NCI-H82 treated with DMSO at 0.1 percent for 48 hours (cell line): ENCODE measurements around the gene ATP4B.
A peak's percentile ranks its signal among the peaks of the same experiment; 100 is the strongest.

ENCODE experiments used
- DNase-seq: peaks from one replicate; lab custom pipeline; 2025; ENCODE audit not compliant: unreplicated experiment; lab: John Stamatoyannopoulos, UW

ATP4B gene

DNA sequence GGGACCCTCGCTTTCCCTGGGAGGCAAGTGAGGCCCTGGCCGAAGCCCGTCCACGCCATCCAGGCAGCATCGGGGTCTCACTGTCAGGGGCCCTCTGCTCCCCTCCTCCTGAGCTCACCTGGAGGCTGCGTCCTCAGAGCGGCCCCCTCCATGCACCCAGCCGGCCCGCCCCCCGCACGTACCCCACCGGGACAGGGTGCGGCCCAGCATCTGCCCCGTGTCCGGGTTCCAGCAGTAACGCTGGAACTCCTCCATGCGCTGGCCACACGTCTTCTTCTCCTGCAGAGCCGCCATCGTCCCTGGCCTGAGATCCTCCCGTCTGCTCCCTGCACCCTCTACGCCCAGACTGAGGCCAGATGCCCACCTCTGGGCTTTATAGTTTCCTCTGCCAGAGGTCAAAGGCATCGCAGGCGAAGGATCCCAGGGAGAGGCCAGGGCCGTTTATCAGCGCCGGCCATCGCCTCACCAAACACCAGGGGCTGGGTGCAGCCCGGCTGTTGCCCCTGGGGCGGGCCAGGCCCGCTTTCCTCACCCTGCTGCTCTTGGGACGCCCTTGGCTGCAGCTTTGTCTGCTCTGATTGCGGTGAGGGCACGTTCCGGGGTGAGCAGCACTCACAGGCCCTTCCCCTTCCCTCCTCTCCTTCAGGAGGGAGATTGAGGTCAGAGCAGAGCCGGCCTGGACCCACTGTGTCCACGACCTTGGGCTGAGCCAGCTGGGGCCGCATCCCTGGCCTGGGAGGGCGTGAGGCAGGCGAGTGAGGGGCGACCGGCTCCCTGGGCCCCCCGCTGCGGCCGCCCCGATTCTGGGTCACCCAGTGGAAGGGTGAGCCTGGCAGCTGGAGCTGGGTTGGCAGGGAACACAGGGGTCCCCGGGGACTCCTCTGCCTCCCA lies at the start of gene ATP4B:
Gene ATP4B (minus strand): TSS at position 348 of the 891 bp plus-strand sequence. CDS start 54 bp downstream, at position 294.
- no peak for DNase-seq

- no peak for DNase-seq
These were observed 14.1 kb upstream of the ATP4B start for GRCh38 chr13:113672002-113672651.

DNA sequence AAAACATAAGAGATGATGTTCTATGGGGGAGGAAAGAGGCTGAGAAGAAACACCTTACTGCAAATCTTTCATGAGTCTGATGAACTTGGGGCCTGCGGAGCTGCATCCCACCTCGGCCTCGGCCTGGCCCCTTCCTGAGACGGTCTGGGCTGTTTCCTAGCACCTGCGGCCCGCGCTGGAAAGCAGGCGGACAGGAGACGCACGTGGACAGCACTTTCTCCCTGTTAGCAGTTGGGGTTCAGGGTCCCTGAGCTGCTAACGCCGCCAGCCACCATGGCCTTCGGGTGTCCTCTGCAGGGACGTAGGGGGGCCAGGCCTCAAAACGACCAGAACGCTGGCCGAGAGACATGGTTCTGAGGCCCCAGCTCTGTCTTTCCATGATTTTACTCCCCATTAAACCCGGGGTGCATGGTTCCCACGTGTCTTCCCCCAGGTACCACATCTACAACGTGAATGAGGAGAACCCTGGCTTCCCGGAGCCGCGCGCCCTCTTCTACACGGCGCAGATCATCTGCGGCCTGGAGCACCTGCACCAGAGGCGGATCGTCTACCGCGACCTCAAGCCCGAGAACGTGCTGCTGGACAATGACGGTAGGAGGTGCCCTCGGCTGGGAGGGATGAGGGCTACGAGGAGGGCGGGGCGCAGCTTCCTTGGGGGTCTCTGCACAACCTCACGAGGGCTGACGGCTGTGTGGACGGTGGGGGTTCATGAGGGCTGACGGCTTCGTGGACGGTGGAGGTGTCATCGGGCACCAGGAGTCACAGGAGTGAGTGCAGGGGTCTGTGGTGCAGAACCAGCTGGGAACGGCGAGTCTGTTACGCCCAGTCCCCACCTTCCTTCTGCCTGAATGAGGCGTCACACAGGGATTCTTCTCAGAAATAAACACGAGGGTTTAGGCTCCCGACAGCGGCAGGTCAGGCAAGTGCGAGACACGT lies 13.3 kb upstream of the ATP4B start:
- DNase-seq: no peak

- no peak for DNase-seq
These were observed 12.5 kb upstream of the ATP4B start for GRCh38 chr13:113670541-113670940.

DNA sequence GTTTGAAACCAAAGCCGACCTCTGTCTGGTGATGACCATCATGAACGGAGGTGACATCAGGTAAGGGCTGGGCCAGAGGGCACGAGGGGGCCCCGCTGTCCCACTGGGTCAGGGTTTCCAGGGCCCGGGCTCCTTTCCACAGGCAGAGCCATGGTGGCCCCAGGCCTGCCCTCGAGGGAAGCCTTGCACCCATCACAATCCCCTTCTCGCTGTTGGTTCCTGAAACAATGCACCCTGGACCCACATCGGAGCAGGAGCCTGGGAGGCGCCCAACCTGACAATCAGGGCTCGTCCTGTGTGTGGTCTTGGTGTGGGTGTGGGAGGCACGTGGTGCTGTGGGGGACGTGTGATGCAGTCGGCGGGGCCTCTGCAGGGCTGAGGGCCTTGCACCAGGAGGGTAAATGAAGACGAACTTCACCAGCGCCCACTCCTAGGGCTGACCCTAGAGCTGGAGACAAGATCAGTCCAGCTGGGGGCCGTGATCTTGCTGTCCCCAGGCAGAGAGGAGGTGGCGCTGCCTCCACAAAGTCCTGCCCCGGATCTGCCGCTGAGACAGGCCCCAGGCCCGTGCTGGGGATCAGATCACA lies 11.8 kb upstream of the ATP4B start:
- no peak for DNase-seq

- DNase-seq: no peak
These were observed 11.3 kb upstream of the ATP4B start for GRCh38 chr13:113669231-113669754.

DNA sequence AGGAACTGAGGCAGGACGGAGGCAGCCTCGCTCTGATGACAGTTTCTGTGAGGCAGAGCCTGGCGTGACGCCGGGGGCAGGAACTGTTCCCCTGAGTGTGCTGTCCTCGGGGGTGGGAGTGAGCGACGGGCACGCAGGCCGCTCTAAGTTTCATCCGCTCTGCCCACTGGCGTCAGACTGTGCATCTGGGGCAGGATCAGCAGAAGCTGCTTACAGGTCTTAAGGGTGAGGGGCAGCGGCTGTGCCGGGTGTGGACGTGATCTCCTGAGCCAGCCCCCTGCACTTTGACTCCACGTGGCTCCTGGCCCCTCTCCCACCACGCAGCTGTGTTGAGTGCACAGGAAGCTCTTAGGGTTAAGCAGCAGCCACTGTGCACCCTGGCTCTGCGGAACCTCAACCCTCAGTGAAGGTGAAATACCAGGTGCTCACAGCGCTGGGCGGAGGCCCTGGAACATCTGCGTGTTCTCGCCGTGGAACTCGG lies 10.5 kb upstream of the ATP4B start:
- DNase-seq: no peak

- no peak for DNase-seq
These were observed 9.9 kb upstream of the ATP4B start for GRCh38 chr13:113667771-113668490.

DNA sequence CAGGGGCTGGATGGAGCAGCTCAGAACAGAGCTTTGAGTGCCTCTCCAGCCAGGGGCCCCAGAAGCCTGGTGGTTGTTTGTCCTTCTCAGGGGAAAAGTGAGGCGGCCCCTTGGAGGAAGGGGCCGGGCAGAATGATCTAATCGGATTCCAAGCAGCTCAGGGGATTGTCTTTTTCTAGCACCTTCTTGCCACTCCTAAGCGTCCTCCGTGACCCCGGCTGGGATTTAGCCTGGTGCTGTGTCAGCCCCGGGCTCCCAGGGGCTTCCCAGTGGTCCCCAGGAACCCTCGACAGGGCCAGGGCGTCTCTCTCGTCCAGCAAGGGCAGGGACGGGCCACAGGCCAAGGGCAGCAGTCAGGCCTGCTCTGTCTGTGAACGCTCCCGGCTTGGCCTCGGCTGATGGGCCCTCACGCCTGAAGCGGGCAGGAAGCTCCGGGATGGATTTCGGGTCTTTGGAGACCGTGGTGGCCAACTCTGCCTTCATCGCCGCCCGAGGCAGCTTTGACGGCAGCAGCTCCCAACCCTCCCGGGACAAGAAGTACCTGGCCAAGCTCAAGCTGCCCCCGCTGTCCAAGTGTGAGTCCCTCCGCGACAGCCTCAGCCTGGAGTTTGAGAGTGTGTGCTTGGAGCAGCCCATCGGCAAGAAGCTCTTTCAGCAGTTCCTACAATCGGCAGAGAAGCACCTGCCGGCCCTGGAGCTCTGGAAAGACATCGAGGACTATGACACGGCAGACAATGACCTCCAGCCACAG lies 9.1 kb upstream of the ATP4B start, which contains the start of gene GRK1:
Gene GRK1 (plus strand): TSS at position 269 of the 751 bp plus-strand sequence. CDS start 168 bp downstream, at position 437.
- DNase-seq: peak; percentile 35

GRCh38 chr13:113666329-113666670 lies 8.3 kb upstream of the ATP4B start:
- DNase-seq: no peak

DNA sequence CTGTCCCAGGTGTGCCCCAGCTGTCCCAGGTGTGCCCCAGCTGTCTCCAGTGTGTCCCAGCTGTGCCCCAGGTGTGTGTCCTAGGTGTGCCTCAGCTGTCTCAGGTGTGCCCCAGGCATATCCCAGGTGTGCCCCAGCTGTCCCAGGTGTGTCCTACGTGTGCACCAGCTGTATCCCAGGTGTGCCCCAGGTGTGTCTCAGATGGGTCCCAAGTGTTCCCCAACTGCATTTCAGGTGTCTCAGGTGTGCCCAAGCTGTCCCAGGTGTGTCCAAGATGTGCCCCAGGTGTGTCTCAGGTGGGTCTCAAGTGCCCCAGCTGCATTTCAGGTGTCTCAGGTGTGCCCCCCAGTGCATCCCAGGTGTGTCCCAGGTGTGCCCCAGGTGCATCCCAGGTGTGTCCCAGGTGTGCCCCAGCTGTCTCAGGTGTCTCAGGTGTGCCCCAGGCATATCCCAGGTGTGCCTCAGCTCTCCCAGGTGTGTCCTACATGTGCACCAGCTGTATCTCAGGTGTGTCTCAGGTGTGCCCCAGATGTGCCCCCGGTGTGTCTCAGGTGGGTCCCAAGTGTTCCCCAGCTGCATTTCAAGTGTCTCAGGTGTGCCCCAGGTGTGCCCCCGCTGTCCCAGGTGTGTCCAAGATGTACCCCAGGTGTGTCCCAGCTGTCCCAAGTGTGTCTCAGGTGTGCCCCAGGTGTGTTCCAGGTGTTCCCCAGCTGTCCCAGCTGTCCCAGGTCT lies 7.8 kb upstream of the ATP4B start:
- DNase-seq: no peak

GRCh38 chr13:113664751-113665596 lies 7.0 kb upstream of the ATP4B start:
- no peak for DNase-seq

DNA sequence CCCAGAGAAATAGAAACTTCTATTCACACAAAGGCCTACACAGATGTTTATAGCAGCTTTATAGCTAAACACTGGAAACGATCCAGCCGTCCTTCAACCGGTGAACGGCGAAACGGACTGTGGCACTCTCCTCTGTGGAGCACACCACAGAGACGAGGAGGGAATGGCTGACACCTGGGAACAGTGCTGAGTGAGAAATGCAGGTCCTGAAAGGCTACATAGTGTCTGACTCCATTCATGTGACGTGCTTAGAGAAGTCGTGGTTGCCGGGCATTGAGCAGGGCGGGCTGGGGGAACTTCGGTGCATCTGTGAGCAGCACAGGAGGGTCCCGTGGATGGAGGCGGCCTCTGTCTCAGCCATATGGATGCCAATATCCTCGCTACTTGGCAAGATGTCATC lies 5.9 kb upstream of the ATP4B start:
- no peak for DNase-seq

DNA sequence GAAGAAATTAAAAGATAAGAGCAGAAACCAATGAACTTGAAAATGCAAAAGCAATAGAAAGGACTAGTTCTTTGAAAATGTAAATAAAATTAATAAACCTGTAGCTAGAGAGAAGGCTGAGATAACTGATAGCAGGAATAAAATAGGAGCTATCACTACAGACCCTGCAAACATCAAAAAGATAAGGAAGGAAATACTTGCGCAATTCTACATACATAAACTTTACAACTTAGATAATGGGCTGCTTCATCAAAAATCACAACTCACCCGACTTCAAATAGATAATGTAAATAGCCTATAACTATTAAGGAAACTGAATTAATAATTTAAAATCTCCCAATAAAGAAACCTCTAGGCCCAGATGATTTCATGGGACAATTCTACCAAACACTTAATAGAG lies 3.5 kb upstream of the ATP4B start:
- DNase-seq: no peak

DNA sequence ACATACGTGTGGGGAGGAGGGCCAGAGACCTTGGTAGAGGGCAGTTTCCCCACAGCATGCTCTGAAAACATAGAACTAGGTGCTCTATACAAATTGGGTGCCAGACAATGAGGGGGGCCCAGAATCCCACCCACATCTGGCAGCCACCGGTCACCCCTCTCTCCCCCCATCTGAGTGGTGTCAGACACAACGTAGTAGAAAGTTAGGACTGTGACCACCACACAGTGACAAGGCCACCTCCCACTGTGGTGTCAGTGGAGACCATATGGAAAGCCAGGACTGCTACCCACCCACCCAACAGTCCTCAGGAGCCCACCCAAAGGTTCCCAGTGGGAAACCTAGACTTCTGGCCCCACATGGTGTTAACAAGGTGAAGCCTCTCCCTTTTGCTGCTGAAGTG lies 2.1 kb upstream of the ATP4B start:
- DNase-seq: no peak

DNA sequence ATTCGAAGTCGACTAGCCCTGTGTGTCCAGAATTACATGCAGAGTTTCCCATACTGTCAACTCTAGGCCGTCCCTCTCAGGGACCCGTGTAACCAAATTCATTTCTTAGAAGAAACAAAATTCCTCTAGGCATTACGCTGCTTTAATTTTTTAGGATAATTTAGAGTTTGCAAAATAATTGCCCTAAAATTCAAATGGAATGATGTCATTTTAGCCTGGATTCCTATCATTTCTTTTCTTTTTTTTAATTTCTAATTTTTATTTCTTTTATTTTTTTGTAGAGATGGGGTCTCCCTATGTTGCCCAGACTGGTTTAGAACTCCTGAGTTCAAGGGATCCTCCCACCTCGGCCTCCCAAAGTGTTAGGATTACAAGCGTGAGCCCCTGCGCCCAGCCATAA lies 1.3 kb upstream of the ATP4B start:
- DNase-seq: no peak

- DNase-seq: no peak
These were observed 838 bp upstream of the ATP4B start for GRCh38 chr13:113658836-113659235.
